ENCODE results near the gene CDHR5.
"Not testable (repeated sequence)": the region's sequence is repeated elsewhere in the genome, so short reads cannot be mapped to it uniquely, and the experiment has no call there.

Gene CDHR5

DNA sequence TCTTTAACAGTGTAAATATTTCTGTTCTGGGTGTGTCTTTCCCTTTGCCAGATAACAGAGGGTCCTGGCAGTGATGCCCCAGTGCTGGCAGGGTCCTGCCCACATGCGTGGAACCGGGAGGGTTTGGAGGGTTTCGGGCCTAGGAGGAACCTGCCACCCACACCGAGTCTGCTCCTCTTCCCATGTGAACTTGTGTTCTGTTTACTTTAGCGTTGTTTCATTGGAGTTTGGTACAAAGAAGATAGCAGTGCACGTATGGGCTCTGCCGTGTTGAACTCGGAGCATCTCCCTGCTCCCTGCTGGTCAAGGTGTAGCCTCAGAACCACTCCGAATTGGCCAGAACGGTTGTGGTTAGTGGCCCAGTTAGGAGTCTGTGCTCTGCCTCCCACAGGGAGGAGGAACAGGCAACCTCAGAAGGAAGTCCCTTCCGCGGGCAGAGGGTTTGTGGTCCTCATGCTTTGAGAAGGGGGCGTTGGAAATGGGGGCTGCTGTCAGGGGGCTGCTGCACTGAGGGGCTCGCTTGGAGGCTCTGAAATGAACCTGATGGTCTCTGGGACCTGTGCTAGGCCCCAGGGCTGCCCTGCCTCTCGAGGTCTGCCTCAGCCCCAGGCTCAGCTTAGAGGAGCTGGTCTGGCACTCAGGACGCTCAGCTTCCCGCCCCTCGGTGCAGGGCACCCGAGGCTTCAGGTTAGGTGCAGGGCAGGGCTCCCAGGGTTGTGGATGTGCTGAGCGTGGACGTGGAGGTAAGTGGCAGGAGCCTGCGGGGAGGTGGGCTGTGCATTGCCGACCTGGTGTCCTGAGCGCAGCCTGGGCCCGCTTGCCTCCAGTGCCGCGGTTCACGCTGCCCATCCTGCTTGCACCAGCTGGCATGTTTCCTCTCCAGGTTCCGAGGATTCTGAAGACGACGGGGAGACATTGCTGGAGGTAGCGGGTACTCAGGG lies 38.1 kb downstream of the CDHR5 start:
- DNase-seq (ENCODE audit: low spot score): no peak

DNA sequence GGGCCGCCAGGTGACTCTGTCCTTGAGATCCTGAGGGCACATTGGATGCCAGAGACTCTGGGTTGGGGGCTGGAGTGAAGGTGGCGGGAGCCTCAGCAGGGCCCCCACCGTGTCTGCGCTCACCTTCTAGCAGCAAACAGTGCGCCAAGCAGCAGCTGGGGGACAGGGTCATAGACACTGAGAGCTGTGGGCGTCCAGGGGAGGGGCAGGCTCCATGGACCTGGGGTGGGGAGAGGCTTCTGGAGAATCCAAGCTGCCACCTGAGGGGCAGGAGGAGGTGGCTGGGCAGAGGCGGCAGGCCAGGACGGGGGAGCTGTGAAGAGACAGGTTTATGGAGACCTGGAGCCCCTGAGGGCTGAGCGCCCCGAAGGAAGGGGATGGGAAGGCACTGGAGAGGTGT lies 40.5 kb downstream of the CDHR5 start:
- no peak for DNase-seq (ENCODE audit: low spot score)

DNA sequence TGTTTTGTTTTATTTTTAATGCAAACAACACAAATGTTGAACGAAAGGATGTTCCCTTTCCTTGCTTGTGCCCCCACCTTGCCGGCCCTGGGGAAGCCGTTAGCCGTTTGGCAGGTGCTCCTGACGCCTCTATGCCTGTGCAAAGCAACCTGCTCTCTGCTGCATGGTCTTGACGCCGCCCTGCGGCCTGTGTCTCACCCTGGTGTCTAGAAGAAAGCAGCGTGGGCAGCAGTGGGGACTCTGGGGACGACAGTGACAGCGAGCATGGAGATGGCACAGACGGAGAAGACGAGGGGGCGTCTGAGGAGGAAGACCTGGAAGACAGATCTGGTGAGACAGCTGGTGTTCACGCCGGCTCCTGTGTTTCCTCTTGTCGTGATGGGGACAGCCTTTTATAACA lies 43.0 kb downstream of the CDHR5 start:
- DNase-seq (ENCODE audit: low spot score): no peak

DNA sequence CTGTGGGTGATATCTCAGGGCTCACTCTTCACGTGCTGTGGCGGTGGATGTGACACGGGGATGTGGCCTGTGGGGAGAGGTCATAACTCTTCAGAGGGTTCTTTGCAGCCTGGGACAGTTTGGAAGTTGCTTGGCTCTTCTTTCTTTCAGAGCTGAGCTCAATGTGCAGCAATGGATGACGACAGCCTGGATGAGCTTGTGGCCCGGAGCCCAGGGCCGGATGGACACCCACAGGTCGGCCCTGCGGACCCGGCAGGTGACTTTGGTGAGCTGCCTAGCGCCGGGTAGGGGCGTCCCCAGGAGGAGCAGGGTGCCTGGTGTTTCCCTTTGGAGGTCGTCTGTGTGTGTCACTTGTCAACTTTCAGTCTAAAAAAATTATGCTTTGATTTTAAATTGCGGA lies 43.4 kb downstream of the CDHR5 start:
- DNase-seq (ENCODE audit: low spot score): no peak

DNA sequence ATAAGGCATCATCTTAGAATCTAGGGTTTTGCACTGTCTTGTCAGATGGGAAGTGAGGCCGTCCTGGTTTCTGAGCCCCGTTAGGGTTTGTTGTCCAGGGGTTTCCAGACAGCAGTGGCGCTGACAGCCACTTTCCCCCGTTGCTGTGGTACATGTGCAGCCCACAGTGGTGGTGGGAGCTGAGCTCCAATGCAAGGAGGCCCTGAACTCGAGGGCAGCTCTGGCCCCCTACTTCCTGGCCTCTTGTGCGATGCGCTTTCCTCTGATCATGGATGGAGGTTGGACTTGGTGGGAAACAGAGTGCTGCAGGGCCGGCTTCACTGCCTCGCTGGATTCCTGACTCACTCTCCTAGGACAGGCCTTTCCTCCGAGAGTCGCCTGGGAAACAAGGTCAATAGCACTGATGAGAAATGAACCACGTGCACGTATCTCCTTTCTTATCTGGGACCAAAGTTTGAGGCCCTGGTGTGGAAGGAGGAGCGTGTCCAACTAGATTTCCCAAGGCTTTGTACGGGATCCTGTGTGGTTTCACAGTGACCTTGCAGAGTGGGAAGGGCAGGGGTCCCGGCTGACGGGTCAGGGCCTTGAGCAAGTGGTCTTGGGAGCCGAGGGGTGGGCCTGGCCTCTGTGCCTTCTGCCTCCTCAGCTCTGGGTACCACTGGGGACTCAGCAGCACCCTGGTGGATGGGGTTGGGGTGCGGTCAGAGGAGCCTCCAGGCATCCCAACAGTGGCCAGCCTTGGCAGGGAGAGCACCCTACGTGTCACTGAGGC lies 44.7 kb downstream of the CDHR5 start:
- no peak for DNase-seq (ENCODE audit: low spot score)

DNA sequence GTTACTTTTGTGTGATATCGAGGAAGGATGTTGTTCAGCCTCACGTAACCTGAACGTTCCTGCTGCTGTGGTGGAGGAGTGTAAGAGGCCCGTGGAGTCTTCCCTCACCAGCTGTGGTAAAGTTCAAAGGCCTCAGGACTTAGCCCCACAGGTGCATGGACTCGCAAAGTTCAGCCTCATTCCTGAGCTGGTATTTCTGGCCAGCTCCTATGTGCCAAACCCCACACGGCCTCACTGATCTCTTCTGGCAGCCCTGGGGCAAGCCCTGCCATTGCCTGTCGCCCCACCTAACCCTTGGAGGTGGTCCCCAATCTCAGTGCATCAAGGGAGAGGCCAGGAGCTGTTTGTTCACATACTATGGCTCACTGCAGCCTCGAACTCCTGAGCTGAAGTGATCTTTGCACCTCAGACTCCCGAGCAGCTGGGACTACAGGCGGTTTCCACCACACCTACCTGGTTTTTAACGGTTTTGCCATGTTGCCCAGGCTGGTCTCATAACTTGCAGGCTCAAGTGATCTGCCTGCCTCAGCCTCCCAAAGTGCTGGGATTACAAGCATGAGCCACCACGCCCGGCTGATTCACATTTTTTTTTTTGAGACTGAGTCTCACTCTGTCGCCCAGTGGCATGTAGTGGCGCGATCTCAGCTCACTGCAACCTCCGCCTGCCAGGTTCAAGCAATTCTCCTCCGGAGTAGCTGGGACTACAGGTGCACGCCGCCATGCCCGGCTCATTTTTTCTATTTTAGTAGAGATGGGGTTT lies 46.3 kb downstream of the CDHR5 start:
- DNase-seq (ENCODE audit: low spot score): no peak

DNA sequence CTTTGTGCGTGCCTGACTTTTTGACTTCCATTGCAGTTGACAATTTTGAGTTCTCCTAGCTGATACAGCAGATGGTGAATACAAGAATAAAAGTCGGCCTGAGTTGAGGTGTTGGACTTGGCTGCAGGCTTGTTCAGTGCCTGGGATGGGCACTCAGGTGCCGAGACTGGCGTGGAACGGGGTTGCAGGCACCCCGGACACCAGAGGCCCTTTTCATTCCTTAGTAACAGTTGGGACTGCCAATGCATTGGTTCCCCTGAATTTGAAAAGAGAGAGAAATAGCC lies 47.2 kb downstream of the CDHR5 start:
- no peak for DNase-seq (ENCODE audit: low spot score)

DNA sequence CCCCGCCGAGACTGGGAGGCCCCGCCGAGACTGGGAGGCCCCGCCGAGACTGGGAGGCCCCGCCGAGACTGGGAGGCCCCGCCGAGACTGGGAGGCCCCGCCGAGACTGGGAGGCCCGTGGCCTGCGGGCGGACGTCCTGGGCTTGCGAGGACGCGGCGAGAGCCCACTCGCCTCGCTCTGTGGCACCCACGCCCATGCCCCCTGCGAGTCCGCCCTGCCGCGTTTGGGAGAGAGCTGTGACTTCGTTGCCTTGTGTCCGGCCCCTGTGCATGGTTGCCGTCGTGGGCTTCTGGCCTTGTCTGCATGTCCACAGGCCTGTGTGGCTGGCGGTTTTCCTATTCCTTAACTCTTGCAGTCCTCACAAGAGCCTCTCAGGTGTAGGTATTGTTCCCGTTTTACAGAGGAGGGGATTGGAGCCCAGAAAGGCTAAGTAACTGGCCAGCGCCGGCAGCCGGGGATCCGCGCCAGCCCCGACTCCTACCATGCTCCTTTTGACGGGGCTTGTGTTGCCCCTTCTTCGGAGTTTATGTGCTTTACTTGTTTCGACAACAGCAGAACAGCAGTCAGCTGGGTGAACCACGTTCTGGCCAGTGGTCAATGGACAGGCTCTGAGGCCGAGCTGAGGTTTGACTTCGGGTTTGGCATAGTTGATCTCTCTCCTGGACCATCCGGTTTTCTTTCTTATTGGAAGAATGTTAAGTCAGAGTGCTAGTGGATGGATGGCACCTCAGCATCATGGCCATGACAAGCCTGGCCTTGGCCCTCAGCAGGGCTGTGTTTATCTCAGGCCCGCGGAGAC lies 47.7 kb downstream of the CDHR5 start:
- DNase-seq (ENCODE audit: low spot score): no peak

DNA sequence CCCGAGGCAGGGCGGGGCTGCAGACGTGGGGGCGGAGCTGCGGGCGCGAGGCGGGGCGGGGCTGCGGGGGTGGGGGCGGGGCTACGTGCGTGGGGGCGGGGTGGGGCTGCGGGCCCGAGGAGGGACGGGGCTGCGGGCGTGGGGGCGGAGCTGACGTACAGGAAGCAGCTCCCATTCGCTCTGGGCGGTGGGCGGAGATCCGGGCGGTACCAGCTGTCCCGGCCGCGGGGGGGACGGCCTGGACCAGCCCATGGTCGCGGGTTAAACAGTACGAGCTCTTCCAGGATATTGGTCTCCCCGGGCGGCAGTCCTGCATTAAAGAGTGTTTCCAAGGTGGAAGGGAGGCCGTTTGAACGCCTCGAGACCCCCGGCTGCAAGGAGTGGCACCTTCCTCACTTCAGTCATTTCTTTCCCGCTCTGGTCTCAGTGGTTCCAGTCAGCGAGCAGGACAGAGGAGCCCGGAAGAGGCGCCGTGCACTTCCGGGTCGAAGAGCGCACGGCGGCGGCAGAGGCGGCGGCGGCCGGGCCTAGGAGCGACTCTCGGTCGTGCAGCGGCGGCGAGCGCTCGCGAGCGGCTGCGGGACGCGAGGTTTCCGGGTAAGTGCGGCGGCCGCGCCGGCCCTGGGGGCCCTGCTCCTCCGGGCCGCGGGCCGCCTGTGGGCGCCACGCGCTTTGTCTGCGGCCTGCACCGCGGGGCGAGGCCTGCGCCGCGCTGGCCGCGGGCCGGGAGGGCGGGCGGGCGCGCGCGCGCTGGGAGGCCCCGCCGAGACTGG lies 48.6 kb downstream of the CDHR5 start, which contains the start of gene PHRF1:
Gene PHRF1 (plus strand): TSS at position 475 of the 773 bp plus-strand sequence. CDS start 5,043 bp downstream, outside the sequence.
- DNase-seq (ENCODE audit: low spot score): peak; percentile 94

DNA sequence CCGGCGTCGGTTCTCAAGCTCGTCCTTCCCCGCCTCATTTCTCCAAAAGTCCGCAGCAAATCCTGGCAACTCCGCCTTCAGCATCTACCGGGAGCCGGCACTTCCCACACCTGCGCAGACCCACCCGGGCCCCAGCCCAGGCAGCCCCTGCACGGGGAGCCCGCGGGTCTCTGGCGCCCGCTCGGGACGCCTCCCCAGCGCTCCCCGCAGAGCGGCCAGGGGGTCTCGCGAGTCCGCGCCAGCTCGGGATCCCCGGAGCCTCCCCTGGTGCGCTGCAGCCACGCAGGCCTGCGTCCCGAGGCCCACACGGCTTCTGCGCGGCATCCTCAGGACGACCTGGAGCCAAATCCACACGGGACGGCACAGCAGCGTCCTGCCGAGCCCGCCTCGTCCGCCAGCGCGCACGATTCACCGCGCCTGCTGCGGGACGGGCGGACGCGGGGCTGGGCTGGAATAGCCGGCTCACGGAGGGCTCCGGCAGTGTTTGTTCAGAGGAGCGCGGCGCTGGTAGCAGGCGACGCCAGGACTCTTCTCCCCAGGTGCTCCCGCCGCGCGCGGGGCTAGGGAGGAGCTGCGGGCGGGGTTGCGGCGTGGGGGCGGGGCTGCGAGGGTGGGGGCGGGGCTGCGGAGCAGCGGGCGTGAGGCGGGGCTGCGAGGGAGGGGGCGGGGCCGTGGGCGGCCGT lies 49.3 kb downstream of the CDHR5 start:
- no peak for DNase-seq (ENCODE audit: low spot score)

DNA sequence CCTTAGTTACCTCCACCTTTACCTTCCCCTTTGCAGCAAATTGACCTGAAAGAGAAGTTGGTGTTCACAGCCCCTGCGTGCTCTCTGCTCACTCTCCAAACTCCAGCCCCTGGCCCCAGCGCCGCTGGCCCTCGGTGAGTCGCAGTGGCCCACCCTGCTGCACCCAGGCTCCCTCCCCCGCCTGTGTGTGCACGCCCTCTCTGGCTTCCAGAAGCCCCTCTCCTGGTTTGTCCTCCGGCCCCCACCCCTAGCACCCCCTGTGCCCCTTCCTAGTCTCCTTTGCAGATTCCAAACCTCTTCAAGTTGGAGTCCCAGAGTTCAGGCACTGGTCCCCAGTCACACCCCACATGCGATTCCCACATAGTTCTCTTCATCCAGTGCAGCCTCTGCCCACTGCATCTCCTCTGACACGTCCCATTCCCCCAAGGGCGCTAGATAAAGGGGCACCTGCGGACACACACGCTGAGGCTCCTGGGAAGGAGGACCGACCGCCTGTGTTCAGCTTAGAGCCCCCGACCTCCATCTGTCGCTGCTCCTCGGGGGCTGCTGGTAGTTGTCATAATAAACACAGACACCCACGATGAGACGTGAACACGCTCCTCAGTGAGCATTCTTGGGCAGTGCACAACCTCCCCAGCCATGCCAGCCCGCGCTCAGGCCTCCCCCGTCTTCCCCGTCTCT lies 50.0 kb downstream of the CDHR5 start:
- DNase-seq (ENCODE audit: low spot score): no peak

DNA sequence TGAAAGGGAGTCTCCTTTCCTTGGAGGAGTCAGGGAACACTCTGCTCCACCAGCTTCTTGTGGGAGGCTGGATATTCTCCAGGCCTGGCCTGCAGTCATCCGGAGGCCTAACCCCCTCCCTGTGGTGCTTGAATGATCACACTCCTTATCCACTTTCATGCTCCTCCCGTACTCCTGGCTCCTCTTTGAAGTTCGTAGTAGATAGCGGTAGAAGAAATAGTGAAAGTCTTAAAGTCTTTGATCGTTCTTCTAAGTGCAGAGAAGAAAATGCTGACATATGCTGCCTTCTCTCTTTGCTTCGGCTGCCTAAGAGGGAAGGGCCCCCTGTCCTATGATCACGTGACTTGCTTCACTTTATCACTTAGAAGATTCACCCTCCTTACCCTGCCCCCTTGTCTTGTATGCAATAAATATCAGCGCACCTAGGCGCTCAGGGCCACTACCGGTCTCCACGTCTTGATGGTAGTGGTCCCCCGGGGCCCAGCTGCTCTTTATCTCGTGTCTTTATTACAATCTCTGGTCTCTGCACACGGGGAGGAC lies 50.7 kb downstream of the CDHR5 start:
- not testable (repeated sequence) for DNase-seq (ENCODE audit: low spot score)

DNA sequence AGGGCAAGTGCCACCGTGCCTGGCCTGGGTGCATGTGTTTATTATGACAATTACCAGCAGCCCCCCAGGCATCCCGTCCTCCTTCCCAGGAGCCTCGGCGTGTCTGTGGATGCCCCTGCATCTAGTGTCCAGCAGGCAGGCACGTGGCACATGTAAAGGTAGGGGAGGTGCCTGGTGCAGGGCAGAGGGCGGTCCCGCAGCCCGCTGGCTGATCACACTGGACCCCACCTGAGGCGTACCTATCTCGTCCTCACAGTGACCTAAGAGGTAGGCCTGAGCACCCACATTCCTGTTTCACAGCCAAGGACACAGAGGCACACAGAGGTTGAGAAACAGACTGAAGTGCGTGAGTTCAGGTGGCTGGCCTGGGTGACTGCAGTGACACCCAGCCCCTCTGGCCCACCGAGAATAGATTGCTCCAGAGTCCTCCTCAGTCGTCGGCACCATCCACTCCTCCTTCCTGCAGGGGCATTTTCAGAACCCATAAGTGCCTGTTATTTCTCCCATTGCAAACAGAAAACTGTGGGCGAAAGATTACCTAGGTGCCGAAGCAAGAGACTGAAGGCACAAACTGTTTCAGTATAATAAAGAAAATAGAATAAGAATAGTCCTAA lies 51.5 kb downstream of the CDHR5 start:
- DNase-seq (ENCODE audit: low spot score): no peak

DNA sequence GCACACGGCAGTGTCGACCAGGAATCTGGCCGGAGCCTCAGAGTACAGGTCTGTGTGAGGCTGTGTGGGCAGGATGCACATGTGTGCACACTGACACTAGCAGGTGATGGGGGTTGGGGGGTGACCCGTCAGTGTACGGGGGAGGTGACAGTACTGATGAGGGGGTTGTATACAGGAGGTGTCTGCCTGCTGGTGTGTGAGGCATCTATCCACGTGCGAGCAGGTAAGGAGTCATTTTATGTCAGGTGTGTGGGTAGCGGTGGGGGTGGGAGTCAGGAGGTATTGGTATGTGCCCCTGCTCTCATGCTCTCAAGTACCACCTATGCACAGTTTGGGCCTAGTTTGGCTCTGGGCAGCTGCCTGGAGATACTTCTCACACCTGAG lies 53.0 kb downstream of the CDHR5 start:
- DNase-seq (ENCODE audit: low spot score): no peak

DNA sequence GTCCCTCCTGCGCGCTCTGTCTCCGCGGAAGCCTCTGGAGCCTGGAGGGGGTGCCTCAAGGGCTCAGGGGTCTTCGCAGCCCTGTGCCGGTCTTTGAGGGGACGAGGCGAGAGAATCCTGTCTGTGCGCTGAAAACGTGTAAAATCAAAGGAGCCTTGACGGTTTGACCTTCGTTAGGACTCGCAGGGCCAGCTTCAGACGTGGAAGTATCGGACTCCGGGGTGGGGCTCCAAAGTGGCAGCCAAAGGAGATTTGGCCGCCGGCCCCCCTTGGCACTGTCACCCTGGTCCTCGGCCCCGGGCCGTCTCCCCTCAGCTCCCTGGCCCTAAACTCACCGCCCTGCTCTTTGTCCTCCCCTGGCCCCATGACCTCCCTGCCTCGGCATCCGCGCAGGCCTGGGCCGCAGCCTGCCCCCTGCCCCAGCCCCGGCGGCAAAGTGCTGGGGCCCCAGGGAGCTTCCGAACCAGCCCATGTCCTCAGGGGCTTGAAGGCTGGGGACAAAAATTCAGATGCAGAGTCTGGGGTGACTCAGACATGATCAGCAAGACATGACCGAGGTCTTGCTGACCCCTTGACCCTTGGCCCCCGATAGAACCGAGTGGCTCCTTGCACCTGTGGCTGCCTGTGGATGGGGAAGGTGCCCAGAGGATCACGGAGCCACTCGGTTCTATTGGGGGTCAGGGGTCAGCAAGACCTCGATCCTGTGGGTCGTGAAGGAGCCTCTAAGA lies 55.4 kb downstream of the CDHR5 start:
- DNase-seq (ENCODE audit: low spot score): no peak

DNA sequence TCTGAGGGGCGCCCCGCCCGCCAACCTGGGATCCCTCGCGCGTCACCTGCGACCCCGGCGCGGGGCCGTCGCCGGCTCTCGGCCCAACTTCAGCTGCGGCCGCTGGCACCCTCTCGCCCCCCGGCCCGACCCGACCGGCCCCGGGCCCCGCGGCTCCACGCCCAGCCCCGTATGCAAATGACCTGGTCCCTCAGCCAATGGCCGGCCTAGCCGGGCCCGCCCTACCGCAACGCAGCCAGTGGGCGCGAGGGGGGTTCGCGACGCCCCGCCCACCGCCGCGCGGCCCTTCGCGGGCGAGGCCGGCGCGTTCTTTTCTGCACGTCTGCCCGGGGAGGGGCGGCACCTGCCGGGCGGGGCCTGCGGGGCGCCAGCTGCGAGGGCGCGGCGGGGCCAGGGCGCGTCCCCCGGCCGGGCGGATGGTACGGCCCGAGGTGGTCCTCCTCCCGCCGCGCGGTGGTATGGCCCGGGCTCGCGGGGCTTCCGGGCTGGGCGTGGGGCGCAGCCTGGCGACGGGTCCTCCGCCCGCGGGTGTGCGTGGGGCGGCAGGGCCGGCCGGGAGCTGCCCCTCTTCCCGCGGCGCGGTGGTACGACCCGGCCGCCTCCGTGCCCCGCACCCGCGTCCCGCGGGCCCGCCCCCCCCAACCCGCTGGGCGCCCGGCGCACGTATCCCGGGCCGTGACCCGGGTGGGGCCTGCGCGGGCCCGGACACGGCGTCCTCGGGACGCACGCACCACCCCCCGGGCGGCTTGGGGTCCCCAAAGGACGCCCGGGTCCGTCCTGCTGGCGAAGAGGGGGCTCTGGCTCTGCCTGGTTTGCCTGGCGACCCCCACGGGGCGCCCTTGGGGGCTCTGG lies 56.2 kb downstream of the CDHR5 start:
- peak; percentile 93 for DNase-seq (ENCODE audit: low spot score)

DNA sequence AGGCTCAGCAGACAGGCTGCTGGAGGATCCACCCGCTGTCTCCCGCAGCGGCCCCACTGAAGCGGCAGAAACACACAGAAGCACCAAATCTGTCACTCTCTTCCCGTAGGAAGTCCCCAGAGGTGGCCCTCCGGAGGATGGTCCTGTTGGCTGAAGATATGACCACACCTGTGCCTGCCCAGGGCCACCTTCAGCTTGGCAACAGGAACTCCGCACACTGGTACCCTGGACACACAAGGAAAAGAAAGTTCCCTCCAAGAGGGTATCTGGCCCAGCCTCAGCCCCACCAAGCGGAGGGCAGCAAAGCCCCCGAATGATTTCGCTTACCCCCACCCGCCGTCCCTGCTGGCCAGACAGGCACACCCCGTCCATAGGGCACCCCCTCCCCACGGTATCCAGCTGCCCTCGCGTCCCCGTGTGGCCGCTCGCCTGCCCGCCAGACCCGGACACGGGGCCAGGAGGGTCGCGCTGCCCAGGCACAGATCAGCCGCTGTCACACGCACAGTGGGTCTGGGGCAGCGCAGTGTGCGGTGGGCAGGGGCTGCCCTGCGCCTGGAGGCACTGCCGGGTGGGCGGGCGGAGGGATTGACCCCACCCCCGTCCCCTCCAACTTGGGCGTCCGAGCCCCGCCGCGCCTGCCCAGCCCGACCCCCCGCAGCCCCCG lies 57.0 kb downstream of the CDHR5 start:
- no peak for DNase-seq (ENCODE audit: low spot score)

All from activated CD4-positive, alpha-beta T cell treated with anti-CD3 and anti-CD28 coated beads, Interleukin-2, Interleukin-4, amounts not matched to agents 100 ng/mL and 50 ng/mL, durations not matched to agents 16 hours and 8 hours (primary cell).